B cell (primary cell): Measurements from ENCODE around the gene CD163L1. TPM values are rescaled to one million over a fixed set of nuclear protein-coding genes. Genes with fewer than 3 reads are reported as not detected.

Experiments
- ATAC-seq: fragments of 200-7000 bp; cut with Tn5 transposase; one replicate; pipeline ENCODE4 v1.10.0; 2021; ENCODE audit warnings: low read depth, mild to moderate bottlenecking, moderate number of reproducible peaks, moderate library complexity
- CTCF ChIA-PET: fragments of 350-600 bp; sonication (Branson Sonifier 250); formaldehyde crosslinking; loops from one replicate; lab custom pipeline; 2021; ENCODE audit warnings: antibody characterized with exemption, inconsistent platforms; lab: Charles Lee
- POLR2A ChIA-PET: fragments of 350-600 bp; sonication (Branson Sonifier 250); formaldehyde crosslinking; loops from one replicate; lab custom pipeline; 2021; ENCODE audit warnings: antibody characterized with exemption; lab: Charles Lee
- DNase-seq: peaks from one replicate; pipeline ENCODE4 v3.0.0; 2013
- H2AFZ ChIP-seq: 2 replicates; pipeline ENCODE4 v1.6.1; 2012; ENCODE audit warnings: mild to moderate bottlenecking, low read depth, low read length; ENCODE audit not compliant: insufficient read depth, poor library complexity, severe bottlenecking
- H3K27ac ChIP-seq, 2 donors: 1 replicate in 1 of 2; 2 replicates in 1 of 2; pipeline ENCODE4 v1.5.1; 2012 to 2013; ENCODE audit warnings: low read length in 2 of 2, mild to moderate bottlenecking in 2 of 2, moderate library complexity in 1 of 2
- H3K27me3 ChIP-seq, 4 experiments: fragments of 200-600 bp in 1 of 4; sonication (generic) in 1 of 4; replicated peaks in 1 of 4; 1 replicate in 2 of 4; 2 replicates in 2 of 4; pipeline versions ENCODE4 v1.6.1 to v1.7.0; 2013 to 2016; ENCODE audit warnings: low read length in 3 of 4, mild to moderate bottlenecking in 2 of 4, mixed read lengths in 1 of 4, moderate library complexity in 1 of 4; ENCODE audit not compliant: insufficient read depth in 4 of 4, control insufficient read depth in 3 of 4; ENCODE audit errors: control extremely low read depth in 1 of 4
- H3K36me3 ChIP-seq, 2 experiments: replicated peaks in 1 of 2; 1 replicate in 1 of 2; 2 replicates in 1 of 2; pipeline versions ENCODE4 v1.6.1 to v1.7.1; 2013; ENCODE audit warnings: low read length in 1 of 2; ENCODE audit not compliant: insufficient read depth in 2 of 2, control insufficient read depth in 1 of 2; ENCODE audit errors: control extremely low read depth in 1 of 2, extremely low read depth in 1 of 2
- H3K4me1 ChIP-seq, 2 donors: fragments of 200-600 bp in 1 of 2; sonication (generic) in 1 of 2; 1 replicate in 1 of 2; 2 replicates in 1 of 2; pipeline versions ENCODE4 v1.5.1 to v1.6.1; 2013 to 2017; ENCODE audit warnings: low read length in 2 of 2; ENCODE audit not compliant: control insufficient read depth in 2 of 2, insufficient read depth in 2 of 2
- H3K4me2 ChIP-seq: replicated peaks from 2 replicates; pipeline ENCODE3; 2012; ENCODE audit warnings: mild to moderate bottlenecking, low read depth, low read length; ENCODE audit not compliant: poor library complexity, severe bottlenecking
- H3K4me3 ChIP-seq, 5 experiments: fragments of 200-600 bp in 1 of 5; sonication (generic) in 1 of 5; 1 replicate in 3 of 5; 2 replicates in 2 of 5; pipeline versions ENCODE4 v1.5.1 to v1.7.0; 2011 to 2016; ENCODE audit warnings: low read length in 4 of 5, mild to moderate bottlenecking in 4 of 5, low read depth in 2 of 5, control low read depth in 1 of 5, moderate library complexity in 1 of 5; ENCODE audit not compliant: insufficient read depth in 1 of 5; ENCODE audit errors: control extremely low read depth in 1 of 5, extremely low read depth in 1 of 5
- H3K79me2 ChIP-seq: fragments of 200-600 bp; sonication (generic); one replicate; pipeline ENCODE4 v1.6.0; 2016; ENCODE audit warnings: low read length; ENCODE audit not compliant: control insufficient read depth, insufficient read depth
- H3K9ac ChIP-seq: fragments of 200-600 bp; sonication (generic); 2 replicates; pipeline ENCODE4 v1.6.1; 2017; ENCODE audit warnings: mild to moderate bottlenecking, low read length, moderate library complexity
- H3K9me3 ChIP-seq, 3 donors: one replicate each; pipeline versions ENCODE4 v1.6.1 to v1.7.1; 2013; ENCODE audit warnings: low read length in 2 of 3; ENCODE audit not compliant: control insufficient read depth in 2 of 3, insufficient read depth in 1 of 3; ENCODE audit errors: control extremely low read depth in 1 of 3
- H4K20me1 ChIP-seq: 2 replicates; pipeline ENCODE4 v1.6.0; 2012; ENCODE audit warnings: mild to moderate bottlenecking, low read length; ENCODE audit not compliant: insufficient read depth, control insufficient read depth, poor library complexity, severe bottlenecking
- H3K27ac Mint-ChIP-seq: one replicate; pipeline ENCODE4 v1.8.0; 2021; ENCODE audit warnings: mixed read lengths
- H3K27me3 Mint-ChIP-seq: one replicate; pipeline ENCODE4 v1.8.0; 2021; ENCODE audit warnings: mixed read lengths
- H3K4me1 Mint-ChIP-seq: one replicate; pipeline ENCODE4 v1.8.0; 2021; ENCODE audit warnings: mixed read lengths
- H3K4me3 Mint-ChIP-seq: one replicate; pipeline ENCODE4 v1.8.0; 2021; ENCODE audit warnings: mixed read lengths
- H3K9me3 Mint-ChIP-seq: one replicate; pipeline ENCODE4 v1.8.0; 2022; ENCODE audit warnings: mixed read lengths; ENCODE audit not compliant: insufficient read depth
- EZH2 ChIP-seq: IDR thresholded peaks from 2 replicates; pipeline ENCODE4 v1.6.1; 2012; ENCODE audit warnings: borderline replicate concordance, low read depth, mild to moderate bottlenecking, moderate library complexity, low read length; ENCODE audit not compliant: insufficient read depth, poor library complexity, severe bottlenecking
- WGBS: methylation state at CpG from one replicate; pipeline ENCODE4 v1.1.5; 2013; ENCODE audit warnings: missing lambda C conversion rate; ENCODE audit not compliant: insufficient coverage; 5-methylcytosine and 5-hydroxymethylcytosine counted together
- intact Hi-C: fragments of 100-400 bp; cut with micrococcal nuclease; formaldehyde crosslinking; loops from one replicate; pipeline ENCODE4 v1.10.0; 2022
- polyA plus RNA-seq: library from polyadenylated mRNA; depleted of rRNA; stranded (reverse); fragments of >200 nt; gene quantifications from 2 replicates; pipeline ENCODE4 v1.2.3, GENCODE V29; 2012
- total RNA-seq, 2 donors: library from RNA; stranded (reverse); fragments of 120-200 nt in 1 of 2; gene quantifications; 1 replicate in 1 of 2; 2 replicates in 1 of 2; pipeline versions ENCODE4 v1.2.3 to v1.2.4, GENCODE V29; 2013 to 2022
- TF ChIP-seq, protein P1 (sequence below): fragments of 200-600 bp; IDR thresholded peaks from one replicate; pipeline ENCODE4 v1.8.0; 2022; ENCODE audit warnings: antibody characterized with exemption, mild to moderate bottlenecking

CD163L1 gene
- total and polyA plus RNA-seq, 2 donors (not counting 1 experiment from before 2014, with no cell fraction given): 0.32 TPM; not detected in 1

DNA sequence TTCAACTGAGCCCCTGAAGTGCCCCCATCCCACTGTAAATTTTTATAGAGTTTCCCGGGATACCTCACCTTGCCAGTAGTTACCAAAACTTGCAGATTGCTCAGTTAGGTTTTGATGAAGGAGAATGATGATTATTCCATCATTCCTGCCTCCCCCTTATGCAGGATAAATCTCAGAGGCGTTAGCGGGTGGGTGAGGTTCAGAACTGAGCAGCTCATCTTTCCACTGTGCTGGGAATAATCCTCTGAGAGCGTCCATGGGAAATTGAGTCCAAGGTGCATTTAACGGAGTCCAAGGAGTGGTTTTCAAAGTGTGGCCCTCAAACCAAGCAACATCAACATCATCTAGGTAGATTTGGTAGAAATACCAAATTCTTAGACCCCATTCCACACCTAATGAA lies 121.4 kb downstream of the CD163L1 start:
- Histone ChIP-seq H4K20me1 (no peaks in the 10 kb centered on the region), H3K9me3 (no peaks in the 10 kb centered on the region), H3K4me2 (no peak overlapping the region), H3K27me3 (peaks cover 0 to 4% (median 0%) of the 10 kb centered on the region in 4 experiments), H3K36me3 (no peaks in the 10 kb centered on the region), H3K79me2 (no peaks in the 10 kb centered on the region), H3K4me1 (no peaks in the 10 kb centered on the region), H3K9ac (no peak overlapping the region), H2AFZ (no peak overlapping the region), H3K4me3 (no peak overlapping the region), H3K27ac (no peak overlapping the region)
- 90% methylated on average over 2 of the region's 5 CpGs for WGBS
- H3K27me3 Mint-ChIP-seq: peaks cover 12% of the 10 kb centered on the region
- ChIA-PET CTCF (no interaction called here), POLR2A (no interaction called here)
- intact Hi-C loops: no loop called here
- H3K27ac Mint-ChIP-seq: no peak overlapping the region
- no peaks in the 10 kb centered on the region for H3K9me3 Mint-ChIP-seq
- DNase-seq: no peak
- H3K4me3 Mint-ChIP-seq: no peak overlapping the region
- no peak for TF ChIP-seq EZH2
- TF ChIP-seq, protein P1, sequence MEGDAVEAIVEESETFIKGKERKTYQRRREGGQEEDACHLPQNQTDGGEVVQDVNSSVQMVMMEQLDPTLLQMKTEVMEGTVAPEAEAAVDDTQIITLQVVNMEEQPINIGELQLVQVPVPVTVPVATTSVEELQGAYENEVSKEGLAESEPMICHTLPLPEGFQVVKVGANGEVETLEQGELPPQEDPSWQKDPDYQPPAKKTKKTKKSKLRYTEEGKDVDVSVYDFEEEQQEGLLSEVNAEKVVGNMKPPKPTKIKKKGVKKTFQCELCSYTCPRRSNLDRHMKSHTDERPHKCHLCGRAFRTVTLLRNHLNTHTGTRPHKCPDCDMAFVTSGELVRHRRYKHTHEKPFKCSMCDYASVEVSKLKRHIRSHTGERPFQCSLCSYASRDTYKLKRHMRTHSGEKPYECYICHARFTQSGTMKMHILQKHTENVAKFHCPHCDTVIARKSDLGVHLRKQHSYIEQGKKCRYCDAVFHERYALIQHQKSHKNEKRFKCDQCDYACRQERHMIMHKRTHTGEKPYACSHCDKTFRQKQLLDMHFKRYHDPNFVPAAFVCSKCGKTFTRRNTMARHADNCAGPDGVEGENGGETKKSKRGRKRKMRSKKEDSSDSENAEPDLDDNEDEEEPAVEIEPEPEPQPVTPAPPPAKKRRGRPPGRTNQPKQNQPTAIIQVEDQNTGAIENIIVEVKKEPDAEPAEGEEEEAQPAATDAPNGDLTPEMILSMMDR: no peak
- no peaks in the 10 kb centered on the region for H3K4me1 Mint-ChIP-seq
- ATAC-seq: no peak

- H3K4me3 ChIP-seq: no peak overlapping the region
- H2AFZ ChIP-seq: no peak overlapping the region
- ChIA-PET POLR2A (no interaction called here), CTCF (no interaction called here)
- WGBS: no CpG with 5 or more reads among the region's 2 CpGs
- no peaks in the 10 kb centered on the region for H3K36me3 ChIP-seq
- no peaks in the 10 kb centered on the region for H3K4me1 ChIP-seq
- no peak overlapping the region for H3K9ac ChIP-seq
- no peak overlapping the region for H3K4me2 ChIP-seq
- TF ChIP-seq, protein P1: no peak
- no peak for TF ChIP-seq EZH2
- no peaks in the 10 kb centered on the region for H3K27me3 ChIP-seq
- H3K79me2 ChIP-seq: no peaks in the 10 kb centered on the region
- intact Hi-C loops: no loop called here
- H3K9me3 ChIP-seq: no peaks in the 10 kb centered on the region
- no peak for ATAC-seq
- no peaks in the 10 kb centered on the region for H3K9me3 Mint-ChIP-seq
- H3K4me1 Mint-ChIP-seq: no peaks in the 10 kb centered on the region
- DNase-seq: no peak
- H3K27ac Mint-ChIP-seq: no peak overlapping the region
- no peak overlapping the region for H3K4me3 Mint-ChIP-seq
- H3K27ac ChIP-seq: no peak overlapping the region
- H3K27me3 Mint-ChIP-seq: peaks cover 11% of the 10 kb centered on the region
- H4K20me1 ChIP-seq: no peaks in the 10 kb centered on the region
These were observed 122.3 kb downstream of the CD163L1 start for GRCh38 chr12:7321624-7322023.
